HG03095 (cell line): ENCODE data around the gene SMIM29.
"Not testable (repeated sequence)": the region's sequence is repeated elsewhere in the genome, so short reads cannot be mapped to it uniquely, and the experiment has no call there.

Source experiments
- ATAC-seq: cut with Tn5 transposase; IDR thresholded peaks from one replicate; pipeline ENCODE4 v1.9.1; 2021; ENCODE audit warnings: moderate library complexity; ENCODE audit not compliant: unreplicated experiment

The SMIM29 gene

DNA sequence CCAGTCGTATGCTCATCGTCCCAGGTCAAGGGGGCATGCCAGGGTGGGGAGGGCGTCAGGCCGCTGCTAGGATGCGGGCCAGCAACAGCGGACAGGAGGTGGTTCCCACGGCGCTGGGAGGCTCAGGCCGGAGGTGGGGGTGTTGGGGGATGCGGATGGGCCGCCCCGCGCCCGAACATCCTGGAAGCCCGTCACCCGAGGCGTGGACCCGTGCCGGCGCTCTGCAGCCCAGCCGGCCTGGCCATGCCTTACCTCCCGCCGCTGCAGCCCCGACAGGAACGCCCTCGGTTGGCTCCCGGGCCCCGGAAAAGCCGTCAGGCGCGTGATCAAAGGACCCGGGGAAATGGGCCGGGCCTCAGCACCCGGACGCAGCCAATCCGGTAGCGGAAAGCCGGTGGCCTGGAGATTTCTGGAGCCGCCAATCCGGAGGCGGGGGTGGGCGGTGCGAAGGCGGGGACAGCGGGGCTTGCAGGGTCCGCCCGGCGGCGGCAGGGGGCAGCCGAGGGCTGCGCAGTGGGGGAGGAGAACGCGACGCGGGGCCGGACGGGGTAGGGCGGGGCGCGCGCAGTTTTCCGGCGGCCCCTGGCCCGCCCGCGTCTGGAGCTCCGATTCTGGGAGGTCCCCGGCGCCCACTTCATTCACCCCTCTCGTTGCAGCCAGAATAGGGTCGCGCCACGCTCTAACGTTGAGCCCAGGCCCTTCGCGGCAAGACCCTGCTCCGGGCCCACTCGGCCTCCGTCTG is at the start of gene SMIM29:
Gene SMIM29 (minus strand): TSS at position 280 of the 742 bp plus-strand sequence. CDS start 1,215 bp downstream, outside the sequence.
- peak; percentile 64 for ATAC-seq

DNA sequence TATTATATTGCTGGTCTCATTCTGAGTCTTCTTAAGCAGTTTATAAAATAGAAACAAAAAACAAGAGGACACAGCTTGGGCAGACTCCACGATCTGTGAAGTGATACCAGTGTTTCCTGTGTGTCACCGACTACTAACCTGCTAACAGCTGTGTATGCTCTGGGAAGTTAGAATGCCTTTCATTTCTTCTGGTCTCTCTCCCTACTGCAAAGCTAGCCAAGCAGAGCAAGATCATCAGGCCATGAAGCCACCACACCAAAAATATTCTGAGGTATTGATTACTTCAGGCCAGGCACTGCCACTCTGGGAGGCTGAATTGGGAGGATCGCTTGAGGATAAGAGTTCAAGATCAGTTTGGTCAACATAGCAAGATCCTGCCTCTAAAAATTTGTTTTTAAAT is 46.9 kb upstream of the SMIM29 start:
- peak; percentile 65 for ATAC-seq

DNA sequence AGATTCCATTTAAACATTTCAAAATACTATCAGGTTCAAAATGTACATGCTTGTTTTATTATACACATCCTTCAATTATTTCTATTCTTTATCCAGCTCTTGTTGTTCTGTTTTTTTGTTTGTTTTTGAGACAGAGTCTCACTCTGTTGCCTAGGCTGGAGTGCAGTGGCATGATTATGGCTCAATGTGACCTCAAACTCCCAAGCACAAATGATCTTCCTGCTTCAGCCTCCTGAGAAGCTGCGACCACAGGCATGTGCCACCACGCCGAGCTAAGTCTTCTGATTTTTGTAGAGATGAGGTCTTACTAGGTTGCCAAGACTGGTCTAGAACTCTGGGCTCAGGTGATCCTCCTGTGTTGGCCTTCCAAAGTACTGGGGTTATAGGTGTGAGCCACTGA is 44.1 kb upstream of the SMIM29 start:
- no peak for ATAC-seq

DNA sequence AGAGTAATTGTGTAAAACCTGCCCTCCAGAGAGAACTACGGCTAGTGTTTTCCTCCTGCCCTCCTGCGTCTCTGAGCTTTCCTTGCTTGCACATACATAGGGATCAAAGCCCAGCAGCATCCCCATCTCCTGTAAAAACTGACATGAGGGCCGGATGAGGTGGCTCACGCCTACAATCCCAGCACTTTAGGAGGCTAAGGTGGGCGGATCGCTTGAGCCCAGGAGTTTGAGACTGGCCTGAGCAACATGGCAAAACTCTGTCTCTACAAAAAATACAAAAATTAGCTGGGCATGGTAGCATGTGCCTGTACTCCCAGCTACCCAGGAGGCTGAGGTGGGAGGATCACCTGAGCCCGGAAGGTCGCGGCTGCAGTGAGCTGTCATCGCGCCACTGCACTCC is 40.3 kb upstream of the SMIM29 start:
- ATAC-seq, result no peak

DNA sequence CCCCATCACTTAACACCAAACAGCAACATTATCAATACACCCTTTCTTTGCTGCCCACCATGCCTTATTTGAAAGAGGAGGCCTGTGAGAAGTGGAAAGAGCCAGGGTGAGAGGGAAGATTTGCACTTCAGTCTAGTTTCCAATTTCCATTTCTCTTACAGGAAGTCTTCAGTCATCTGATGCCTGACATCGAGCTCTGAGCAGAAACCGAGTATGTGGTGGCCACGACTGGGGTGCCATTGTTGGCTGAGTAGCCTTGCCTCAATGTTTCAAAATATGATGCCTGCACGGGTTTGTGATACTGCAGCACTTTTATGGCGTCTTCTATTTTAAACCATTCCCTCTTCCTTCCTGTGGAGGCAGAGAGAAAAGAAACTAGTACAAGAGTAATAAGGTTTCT is 39.8 kb upstream of the SMIM29 start:
- no peak for ATAC-seq

DNA sequence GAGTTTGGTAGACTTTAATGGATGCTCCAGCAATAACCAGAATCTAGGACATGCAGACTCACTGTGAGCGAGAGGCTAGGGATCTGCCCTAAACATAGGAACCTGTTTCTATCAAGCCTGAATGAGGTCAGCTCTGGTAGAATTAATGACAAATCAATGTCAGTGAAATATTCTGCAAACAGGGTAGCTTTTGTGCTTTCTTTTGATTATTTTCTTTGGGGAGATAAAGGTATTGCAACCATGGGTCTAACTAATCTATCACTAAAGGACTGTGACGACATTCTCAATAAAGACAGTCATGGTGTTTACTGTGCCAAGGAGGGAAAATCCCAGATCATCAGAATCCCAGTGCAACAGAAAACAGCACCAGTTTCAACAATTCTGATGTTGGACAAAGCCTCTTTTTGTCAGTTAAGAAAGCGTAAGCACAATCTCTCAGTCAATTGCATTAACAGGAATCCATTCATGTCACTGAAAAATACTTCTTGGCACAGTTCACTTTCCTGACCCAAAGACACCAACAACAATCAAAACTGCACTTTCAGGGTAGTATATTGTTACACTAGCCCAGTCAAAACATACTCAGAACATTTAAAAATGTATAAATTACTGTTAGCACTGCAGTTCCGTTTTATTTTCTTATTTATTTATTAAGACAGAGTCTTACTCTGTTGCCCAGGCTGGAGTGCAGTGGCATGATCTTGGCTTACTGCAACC is 36.8 kb upstream of the SMIM29 start:
- no peak for ATAC-seq

DNA sequence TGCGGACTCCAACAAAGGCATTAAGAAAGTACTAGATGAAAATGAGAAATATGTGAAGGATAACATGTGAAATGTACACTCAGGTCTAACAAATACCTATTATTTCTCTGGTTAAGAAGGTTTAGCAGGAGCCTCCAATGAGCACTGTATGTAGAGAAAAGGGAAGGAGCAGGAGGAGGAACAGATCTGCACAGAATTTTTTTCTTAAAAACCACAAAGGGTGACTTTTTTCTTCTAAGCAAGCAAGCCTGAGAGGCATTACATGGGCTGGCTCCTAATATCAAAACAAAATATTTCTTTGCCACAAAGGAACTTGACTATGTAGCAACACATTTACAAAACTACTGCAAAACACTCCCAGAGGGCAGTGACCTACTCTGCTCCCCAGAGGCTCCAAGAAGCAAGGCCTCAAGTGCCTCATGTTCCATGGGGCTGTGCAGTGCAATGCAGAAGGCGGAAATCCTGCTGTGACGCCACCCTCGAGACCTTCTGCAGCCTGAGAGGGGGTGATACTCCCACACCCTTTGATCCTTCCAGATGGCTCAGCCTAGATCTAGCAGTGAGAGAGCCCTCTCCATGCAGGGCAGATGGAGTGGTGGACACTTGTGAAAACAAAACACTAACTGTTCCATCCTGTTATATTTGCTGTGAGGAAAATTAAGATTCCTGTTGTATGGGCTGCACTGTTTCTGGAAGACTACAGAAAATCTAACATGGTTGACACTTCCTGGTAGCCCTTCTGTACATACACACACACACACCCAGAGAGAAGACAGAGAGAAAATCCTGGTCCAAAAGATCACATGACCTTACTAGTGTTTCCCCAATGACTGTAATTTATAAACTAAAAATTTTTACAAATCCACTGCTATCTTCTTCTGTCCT is 36.0 kb upstream of the SMIM29 start:
- no peak for ATAC-seq

DNA sequence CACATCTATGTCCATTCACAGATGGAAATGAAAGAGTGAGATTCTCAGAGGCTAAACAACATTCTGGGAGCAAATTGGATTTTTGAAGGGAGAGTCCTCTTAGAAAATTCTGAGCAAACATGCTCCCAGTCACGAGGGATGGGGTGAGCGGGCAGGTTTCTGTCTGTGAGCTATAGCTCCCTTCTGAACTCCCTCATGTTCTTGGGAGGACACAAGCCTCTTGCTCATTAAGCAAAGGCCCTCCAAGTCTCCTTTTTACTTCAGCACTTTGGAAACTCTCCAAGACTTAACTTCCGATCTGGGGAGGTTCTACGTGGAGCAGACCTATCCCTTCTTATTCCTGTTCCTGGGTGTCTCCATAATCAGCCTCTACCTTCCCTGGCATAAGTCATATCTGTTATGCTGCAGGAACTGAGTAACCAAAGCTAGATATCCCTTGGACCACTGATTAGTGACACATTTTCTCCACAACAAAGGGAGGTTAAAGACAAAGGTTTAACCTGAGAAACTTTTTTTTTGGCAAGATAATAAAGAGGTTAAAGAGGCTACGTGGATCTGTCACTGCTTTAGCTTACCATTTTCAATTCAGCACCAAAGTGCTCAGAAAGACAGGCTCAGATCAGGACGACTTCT is 33.0 kb upstream of the SMIM29 start:
- ATAC-seq, result no peak

DNA sequence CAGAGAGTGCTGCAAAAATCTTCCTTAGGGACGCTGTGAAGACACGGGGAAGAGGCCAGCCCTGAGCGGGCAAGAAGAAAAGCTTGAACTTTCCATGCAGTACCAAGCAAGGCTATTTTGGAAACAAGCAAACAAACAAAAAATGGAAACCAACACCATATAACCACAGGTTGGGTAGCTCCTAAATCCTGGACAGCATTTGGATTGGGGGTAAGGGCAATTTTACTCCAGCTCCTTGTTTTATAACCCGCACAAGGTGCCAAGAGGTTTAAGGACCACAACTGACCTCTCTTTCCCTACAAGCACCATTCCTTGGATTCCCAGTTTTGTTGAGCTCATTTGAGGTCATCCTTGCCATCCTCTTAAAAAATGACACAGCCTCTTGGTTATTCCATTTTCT is 31.4 kb upstream of the SMIM29 start:
- no peak for ATAC-seq

DNA sequence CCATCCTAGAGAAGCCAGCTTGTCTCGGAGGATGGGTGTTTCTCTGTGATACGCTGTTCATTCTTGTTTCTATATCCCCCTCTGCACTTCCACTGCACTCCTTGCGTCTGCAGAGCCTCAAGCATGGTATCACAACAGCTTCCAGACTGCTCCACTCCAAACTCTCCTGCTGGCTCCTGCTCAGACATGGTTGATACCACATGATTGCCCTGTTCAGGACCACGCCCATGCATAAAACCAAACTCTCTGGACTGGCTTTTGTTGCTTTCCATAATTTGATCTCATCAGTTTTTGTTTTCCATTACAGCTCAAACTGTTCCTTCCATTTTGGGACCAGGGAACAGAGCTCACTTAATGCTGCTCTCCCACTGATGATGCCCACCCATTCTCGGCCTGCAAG is 30.0 kb upstream of the SMIM29 start:
- ATAC-seq, result no peak

DNA sequence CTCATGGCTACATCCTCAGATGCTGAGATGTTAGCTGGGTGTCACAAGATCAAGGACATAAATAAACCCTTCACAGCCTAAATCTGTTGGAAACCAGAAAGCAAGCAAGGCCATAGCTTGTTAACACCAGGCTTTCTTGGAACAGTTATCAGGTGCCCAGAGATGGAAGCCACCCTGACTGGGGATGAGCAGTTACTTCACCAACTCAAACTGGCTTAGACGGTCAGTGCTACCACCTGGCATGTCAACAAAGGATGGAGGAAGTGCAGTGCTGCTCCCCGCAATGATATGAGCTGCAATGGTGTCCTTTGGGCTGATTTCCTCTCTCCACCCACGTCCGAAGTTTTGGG is 28.9 kb upstream of the SMIM29 start:
- no peak for ATAC-seq

DNA sequence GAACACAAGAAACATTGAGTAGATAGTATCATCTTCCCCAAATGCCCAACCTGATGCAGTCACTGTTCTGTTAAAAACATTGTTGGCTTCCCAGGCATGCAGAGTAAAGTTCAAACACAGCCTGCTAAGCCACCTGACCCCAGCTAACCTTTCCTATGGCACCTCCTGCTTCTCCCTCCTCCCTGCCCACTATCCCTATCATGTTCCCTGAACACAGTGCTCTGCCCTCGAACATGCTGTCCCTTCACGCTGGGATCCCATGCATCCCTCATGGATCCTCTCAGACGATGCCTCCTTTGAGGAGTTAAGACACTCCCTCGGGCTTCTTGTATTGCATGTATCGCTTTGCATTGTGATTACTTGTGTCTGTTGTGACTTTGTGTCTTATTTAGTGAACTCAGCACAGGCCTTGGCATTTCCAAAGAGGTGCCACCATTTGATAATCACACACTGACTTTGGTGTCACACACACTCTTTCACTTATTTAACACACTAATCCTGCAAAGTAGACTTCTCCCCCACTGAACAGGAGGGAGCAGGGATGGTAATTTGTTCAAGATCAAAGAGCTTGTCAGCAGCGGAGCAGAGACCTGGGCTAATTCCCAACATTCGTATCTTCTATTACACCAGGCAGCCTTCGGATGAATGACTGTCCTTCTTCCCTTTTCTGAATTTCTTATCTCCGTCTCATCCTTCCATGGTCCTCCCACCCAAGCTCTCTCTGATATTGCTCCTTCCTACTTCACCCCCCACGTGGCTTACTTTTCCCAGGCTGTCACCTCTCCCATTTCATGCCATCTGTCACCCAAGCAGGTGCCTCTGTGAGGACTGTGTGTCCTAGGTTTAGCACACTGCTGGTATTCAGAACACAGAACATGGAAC is 28.3 kb upstream of the SMIM29 start:
- ATAC-seq, result no peak

DNA sequence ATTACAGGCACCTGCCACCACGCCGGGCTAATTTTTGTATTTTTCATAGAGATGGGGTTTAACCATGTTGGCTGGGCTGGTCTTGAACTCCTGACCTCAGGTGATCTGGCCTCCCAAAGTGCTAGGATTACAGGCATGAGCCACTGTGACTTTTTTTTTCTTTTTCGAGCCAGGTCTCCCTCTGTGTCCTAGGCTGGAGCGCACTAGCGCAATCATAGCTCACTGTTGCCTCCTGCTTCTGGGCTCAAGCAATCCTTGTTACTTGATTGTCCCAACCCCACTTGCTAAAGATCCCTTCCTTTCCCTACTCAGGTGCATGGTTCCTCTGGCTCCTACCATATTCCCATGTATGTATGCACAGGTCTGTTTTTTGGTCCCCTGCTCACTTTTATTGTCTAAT is 27.4 kb upstream of the SMIM29 start:
- ATAC-seq, result no peak

DNA sequence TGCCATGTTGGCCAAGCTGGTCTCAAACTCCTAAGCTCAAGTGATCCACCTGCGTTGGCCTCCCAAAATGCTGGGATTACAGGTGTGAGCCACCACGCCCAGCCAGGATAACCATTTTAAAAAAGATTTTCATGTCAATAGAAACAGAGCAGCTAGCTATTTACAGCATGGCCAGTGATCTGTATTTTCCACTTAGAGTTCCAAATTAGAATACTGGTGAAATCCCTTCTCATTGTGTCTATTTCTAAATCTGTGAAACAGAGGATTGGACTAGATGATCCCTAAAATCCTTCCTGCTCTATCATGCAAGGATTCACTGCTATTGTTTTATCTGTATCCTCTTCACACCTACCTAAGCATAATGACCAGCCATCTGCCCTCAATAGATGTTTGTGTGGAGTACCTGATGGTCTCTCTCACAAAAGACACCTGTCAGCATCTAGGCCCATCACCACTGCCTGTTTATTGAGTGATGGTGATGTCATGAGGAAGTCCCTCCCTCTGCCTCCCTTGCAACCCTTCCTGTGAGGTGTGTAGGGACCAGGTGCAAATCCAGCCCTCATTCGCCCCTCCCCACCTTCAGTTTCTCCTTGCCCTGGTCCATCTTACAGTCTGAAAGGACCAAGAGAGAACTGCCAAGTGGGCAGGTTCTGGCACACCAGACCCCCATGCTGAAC is 26.5 kb upstream of the SMIM29 start:
- ATAC-seq, result no peak

DNA sequence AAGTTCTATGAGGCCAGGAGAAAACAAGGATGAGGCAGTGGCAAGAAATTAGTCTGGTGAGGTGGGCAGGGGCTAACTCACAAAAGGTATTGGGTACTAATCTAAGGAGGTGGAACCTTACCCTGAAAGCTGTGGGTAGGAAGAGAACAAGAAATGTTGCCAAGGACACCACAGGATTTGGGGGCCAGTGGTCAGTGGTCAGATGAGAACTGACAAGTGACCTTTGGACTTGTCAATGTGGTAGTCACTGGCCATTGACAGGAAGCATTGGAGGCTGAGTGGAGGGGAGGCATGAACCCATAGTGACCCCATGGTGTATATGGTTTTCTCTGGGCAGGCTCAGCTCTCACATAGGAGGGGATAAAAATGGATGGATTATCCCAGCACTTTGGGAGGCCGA is 25.3 kb upstream of the SMIM29 start:
- no peak for ATAC-seq

DNA sequence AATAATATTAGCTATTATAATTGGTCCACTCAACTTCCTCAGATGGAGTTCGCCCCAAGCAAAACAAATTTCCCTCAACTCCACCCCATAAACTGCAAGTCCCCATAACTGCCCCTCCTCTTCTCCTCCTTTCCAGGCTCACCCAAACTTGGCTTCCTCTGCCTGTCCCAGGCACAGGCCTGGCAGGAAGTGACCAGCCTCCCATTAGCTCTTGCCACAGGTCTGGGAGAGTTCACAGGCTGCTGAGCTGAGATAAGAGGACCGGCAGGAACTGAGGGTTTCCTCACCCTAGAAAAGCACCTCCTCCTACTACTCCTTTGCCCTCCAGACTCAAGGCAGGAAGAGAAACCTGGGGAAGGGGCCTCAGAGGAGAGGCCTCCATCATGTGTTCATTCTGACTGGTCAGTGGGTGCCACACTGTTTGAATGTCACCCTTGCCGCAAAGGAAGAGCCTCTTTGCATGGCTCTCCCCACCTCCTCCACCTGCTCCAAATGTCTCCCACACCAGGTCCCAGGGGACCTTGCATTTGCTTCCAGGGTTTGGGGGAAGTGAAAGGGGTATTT is 24.5 kb upstream of the SMIM29 start:
- no peak for ATAC-seq

DNA sequence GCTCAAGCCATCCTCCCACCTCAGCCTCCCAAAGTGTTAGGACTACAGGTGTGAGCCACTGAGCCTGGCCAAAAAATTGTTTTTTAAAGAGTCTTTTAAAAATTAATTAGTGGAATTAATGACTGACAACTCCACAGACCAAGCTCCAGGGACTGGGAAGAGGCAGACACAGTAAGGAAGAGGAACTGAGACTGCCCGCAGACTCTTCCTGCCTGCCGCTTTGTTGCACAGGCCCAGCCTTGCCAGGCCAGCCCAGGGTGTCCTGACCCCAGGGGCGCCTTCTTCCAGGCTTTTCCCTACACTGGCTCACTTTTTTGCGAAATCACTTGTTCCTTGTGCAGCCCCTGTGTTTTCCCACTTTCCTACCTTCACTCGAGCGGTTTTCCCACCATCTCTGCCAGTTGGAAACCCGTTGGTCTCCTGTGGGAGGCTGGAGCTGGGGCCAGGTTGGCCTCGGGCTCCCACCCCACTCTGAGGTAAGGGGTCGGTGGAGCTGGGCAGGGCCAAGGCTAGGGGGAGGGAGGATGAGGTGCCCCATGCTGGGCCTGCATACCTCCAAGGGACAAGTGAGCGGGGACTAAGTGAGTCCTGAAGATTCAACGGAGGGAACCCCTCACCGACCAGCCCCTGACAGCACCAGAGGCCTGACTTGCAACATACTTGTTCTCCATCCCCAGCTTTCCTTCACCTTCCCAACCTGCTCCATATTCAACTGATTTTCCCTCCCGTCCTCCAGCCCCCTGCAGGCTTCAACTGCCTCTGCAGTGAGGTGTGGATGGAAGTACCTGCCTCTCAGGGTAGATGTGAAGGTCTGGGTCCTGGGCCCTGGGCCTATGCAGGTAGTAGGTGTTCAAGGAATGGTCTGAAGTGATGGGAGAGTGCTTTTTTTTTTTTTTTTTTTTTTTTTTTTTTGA is 23.5 kb upstream of the SMIM29 start:
- ATAC-seq, result no peak

DNA sequence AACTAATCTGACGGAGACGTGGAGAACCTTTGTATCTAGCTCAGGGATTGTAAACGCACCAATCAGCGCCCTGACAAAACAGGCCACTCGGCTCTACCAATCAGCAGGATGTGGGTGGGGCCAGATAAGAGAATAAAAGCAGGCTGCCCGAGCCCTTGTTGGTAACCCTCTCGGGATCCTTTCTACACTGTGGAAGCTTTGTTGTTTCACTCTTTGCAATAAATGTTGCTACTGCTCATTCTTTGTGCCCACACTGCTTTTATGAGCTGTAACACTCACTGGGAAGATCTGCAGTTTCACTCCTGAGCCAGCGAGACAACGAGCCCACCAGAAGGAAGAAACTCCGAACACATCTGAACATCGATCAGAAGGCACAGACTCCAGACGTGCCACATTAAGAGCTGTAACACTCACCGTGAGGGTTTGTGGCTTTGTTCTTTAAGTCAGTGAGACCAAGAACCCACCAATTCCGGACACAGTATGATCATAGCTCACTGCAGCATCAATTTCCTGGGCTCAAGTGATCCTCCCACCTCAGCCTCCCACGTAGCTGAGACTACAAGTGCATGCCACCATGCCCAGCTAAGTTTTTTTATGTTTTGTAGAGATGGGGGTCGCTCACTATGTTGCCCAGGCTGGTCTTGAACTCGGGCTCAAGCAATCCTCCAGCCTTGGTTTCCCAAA is 21.0 kb upstream of the SMIM29 start:
- ATAC-seq, result not testable (repeated sequence)
